ENCODE measurements around the gene NMT2. TPM values are rescaled to one million over a fixed set of nuclear protein-coding genes. Genes with fewer than 3 reads are reported as not detected.
"Not testable (repeated sequence)": the region's sequence is repeated elsewhere in the genome, so short reads cannot be mapped to it uniquely, and the experiment has no call there.

Gene NMT2
- total and polyA plus RNA-seq, 2 of the 4 experiments (the other 2 are of a cell fraction): 18.7 to 41.0 TPM

DNA sequence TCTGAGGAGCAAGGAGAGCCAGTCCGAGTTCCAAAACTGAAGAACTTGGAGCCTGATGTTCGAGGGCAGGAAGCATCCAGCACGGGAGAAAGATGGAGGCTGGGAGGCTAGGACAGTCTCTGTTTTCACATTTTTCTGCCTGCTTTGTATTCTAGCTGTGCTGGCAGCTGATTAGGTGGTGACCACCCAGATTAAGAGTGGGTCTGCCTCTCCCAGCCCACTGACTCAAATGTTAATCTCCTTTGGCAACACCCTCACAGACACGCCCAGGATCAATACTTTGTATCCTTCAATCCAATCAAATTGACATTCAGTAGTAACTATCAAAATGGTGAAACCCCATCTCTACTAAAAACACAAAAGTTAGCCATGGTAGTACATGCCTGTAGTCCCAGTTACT, 38.9 kb upstream of the NMT2 start:
- H3K4me2 ChIP-seq (ENCODE audit: low read depth, low read length); H2BK20ac ChIP-seq (ENCODE audit: low read depth, low read length); H3K23ac ChIP-seq (ENCODE audit: low read depth, low read length); in situ Hi-C loops (cut with MboI; ENCODE audit: low sequenced_read_pairs); H3K9me3 ChIP-seq (ENCODE audit: control insufficient read depth, insufficient read depth, low read length); H3K56ac ChIP-seq (ENCODE audit: extremely low read depth, insufficient read depth, low read length); H2BK120ac ChIP-seq (ENCODE audit: low read depth, low read length); H4K91ac ChIP-seq (ENCODE audit: insufficient read depth, low read depth, low read length); H3K4me1 ChIP-seq (ENCODE audit: control insufficient read depth, insufficient read depth, low read length); POLR2A ChIA-PET (ENCODE audit: unreplicated experiment); H4K8ac ChIP-seq (ENCODE audit: low read depth in 2 of 2, low read length in 2 of 2); DNase-seq; H3K9ac ChIP-seq (ENCODE audit: low read depth, low read length); H3K4ac ChIP-seq (ENCODE audit: low read depth, low read length); BruUV-seq (replicated peaks); H3K36me3 ChIP-seq (ENCODE audit: control insufficient read depth, insufficient read depth, low read length); H2BK15ac ChIP-seq (ENCODE audit: low read depth, low read length); intact Hi-C loops (cut with micrococcal nuclease); H2AFZ ChIP-seq (replicated peaks; ENCODE audit: low read length, poor library complexity); H3K14ac ChIP-seq (replicated peaks; ENCODE audit: low read depth, low read length); CTCF ChIA-PET; ATAC-seq (ENCODE audit: low read depth); H3K18ac ChIP-seq (ENCODE audit: low read depth, low read length); H4K5ac ChIP-seq (ENCODE audit: low read depth, low read length); H2BK5ac ChIP-seq (ENCODE audit: low read depth, low read length, poor library complexity, severe bottlenecking); H3K27ac ChIP-seq (ENCODE audit: insufficient read depth, low read length); H2AK5ac ChIP-seq (ENCODE audit: low read depth, low read length); H3K27me3 ChIP-seq (ENCODE audit: control insufficient read depth, insufficient read depth, low read length); H3K4me3 ChIP-seq (ENCODE audit: insufficient read depth, low read depth, low read length); H2AK9ac ChIP-seq (replicated peaks; ENCODE audit: low read depth, low read length, poor library complexity); dilution Hi-C loops (cut with HindIII; ENCODE audit: low sequenced_read_pairs, unreplicated experiment); H4K20me1 ChIP-seq (ENCODE audit: insufficient read depth, low read length): not testable (repeated sequence)
- WGBS, 2 experiments (ENCODE audit: extremely low coverage in 2 of 2, insufficient read length in 1 of 2): no CpG with 5 or more reads among the region's 4 CpGs
- Histone ChIP-seq H3K79me1 (ENCODE audit: low read depth in 1 of 2, low read length in 2 of 2) (peaks cover 0 to 23% of the 10 kb centered on the region in 2 experiments; a peak in 2 of 4 replicates), H3K9me1 (ENCODE audit: insufficient read depth, low read length) (peaks cover 15% of the 10 kb centered on the region)
